ENCODE measurements around the gene MBL2. TPM values are rescaled to one million over a fixed set of nuclear protein-coding genes. Genes with fewer than 3 reads are reported as not detected.

MBL2 gene
- total RNA-seq, 2 donors from 2014 or later = not detected

DNA sequence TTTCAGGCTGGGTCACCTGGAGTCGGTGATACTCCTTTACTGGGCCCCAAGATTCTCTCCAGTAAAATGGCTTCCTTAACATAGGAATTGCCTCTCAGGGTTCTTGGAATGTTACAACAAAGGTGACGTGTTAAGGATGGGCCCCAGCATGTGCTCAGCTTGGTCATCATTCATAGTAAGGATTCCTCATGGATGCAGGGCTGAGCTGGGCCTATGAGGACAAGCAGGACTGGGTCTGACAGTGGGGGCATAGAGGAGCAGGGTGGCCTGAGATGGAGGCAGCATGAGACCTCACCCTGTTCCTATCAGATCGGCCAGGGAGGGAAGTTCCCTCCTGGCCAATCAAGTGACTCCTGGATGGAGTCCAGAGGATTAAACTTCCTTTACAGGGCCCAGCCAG, 12.8 kb upstream of the MBL2 start:
- no peaks in the 10 kb centered on the region for H3K4me1 ChIP-seq (ENCODE audit: control insufficient read depth in 1 of 2, low read depth in 2 of 2)
- TF ChIP-seq, protein P1, sequence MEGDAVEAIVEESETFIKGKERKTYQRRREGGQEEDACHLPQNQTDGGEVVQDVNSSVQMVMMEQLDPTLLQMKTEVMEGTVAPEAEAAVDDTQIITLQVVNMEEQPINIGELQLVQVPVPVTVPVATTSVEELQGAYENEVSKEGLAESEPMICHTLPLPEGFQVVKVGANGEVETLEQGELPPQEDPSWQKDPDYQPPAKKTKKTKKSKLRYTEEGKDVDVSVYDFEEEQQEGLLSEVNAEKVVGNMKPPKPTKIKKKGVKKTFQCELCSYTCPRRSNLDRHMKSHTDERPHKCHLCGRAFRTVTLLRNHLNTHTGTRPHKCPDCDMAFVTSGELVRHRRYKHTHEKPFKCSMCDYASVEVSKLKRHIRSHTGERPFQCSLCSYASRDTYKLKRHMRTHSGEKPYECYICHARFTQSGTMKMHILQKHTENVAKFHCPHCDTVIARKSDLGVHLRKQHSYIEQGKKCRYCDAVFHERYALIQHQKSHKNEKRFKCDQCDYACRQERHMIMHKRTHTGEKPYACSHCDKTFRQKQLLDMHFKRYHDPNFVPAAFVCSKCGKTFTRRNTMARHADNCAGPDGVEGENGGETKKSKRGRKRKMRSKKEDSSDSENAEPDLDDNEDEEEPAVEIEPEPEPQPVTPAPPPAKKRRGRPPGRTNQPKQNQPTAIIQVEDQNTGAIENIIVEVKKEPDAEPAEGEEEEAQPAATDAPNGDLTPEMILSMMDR (IDR thresholded peaks at IDR 0.05) = no peak
- no peak overlapping the region for H3K27ac ChIP-seq
- no peak overlapping the region for H3K4me3 ChIP-seq
- H3K27me3 ChIP-seq (replicated peaks; ENCODE audit: insufficient read depth) = no peaks in the 10 kb centered on the region
- H3K9me3 ChIP-seq = no peaks in the 10 kb centered on the region
- ATAC-seq (ENCODE audit: insufficient number of reproducible peaks, low FRiP score, low read depth) = no peak
- H3K36me3 ChIP-seq = no peaks in the 10 kb centered on the region
- DNase-seq (ENCODE audit: low spot score) = no peak

DNA sequence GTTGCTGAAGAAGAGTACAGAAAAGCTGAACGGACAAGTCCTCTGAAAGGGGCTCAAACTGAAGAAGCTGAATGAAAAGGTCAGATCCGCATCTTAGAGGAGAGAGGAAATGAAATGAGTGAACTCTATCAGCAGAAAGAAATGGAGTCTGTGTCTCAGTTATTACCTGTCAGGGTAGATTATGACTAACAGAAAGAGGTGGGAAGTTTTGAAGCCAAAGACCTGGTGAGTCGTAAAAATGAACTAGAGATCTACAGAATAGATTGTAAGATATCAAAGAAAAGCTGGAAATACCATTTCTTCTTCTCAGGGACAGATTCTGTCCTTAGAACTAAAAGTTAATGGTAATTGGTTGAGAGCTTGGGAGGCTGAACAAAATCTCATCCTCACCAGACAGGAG, 11.1 kb upstream of the MBL2 start:
- TF ChIP-seq, protein P1 (IDR thresholded peaks at IDR 0.05) = no peak
- Histone ChIP-seq H3K27me3 (replicated peaks; ENCODE audit: insufficient read depth) (no peaks in the 10 kb centered on the region), H3K36me3 (no peaks in the 10 kb centered on the region), H3K9me3 (no peaks in the 10 kb centered on the region), H3K4me3 (no peak overlapping the region), H3K4me1 (ENCODE audit: control insufficient read depth in 1 of 2, low read depth in 2 of 2) (no peaks in the 10 kb centered on the region), H3K27ac (no peak overlapping the region)
- ATAC-seq (ENCODE audit: insufficient number of reproducible peaks, low FRiP score, low read depth) (no peak), DNase-seq (ENCODE audit: low spot score) (no peak)

DNA sequence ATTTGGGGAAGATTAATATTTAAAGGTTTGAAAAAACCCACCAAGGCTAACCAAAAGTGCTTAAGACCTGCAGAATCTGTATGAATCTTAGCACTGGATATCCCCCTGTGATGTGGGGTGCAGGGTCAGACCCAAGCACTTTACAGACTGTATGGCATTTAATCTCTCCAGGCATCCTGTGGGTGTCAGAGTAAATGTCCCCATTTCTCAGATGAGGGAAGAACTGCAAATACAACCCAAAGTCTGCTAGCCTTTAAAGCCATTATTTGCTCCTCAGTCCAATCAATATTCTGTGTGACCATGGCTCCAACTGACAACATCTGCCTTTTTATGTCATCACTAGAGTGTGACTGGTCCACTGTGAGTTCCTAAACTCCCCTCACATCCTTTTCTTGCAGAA, 10.0 kb upstream of the MBL2 start:
- no peak for DNase-seq (ENCODE audit: low spot score)
- ATAC-seq (ENCODE audit: insufficient number of reproducible peaks, low FRiP score, low read depth) = no peak
- Histone ChIP-seq H3K4me3 (no peak overlapping the region), H3K9me3 (no peaks in the 10 kb centered on the region), H3K27me3 (replicated peaks; ENCODE audit: insufficient read depth) (no peaks in the 10 kb centered on the region), H3K4me1 (ENCODE audit: control insufficient read depth in 1 of 2, low read depth in 2 of 2) (no peaks in the 10 kb centered on the region), H3K27ac (no peak overlapping the region), H3K36me3 (no peaks in the 10 kb centered on the region)
- TF ChIP-seq, protein P1 (IDR thresholded peaks at IDR 0.05) = no peak

DNA sequence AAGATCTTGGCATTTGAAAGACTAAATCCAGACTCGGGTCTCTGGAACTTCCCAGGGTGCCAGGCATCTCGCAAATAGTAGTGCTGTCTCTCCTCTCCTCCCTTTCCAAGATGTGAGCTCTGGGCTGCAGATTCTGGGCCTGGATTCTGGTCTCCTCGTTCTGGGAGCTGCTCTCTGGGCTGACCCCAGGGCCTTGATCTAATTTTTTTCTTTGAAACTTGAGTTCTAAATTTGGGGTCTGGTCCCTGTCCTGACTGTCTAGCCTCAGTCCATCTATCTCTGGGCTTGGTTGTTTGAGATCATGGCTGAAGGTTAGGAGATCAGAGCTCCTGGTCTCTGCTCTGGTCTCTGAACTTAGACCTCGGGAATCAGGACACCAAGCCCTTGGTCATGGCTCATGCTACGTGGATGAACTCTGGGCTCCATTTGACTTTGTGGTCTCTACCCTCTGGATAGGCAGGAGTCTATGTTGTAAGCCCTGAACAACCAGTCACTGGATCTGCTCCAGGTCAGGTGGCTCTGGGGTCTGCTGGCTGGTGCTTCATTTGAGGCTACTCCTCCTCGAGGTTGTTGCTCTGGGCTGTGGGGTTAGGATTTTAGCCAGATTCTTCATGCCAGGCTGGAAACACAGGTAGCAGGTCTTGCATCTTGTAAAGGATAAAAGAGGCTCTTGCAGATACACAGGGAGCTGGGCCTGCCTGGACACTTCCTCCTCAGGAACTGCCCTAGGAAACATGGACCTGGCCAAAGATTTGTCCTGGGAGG, 8.0 kb upstream of the MBL2 start:
- TF ChIP-seq, protein P1 (IDR thresholded peaks at IDR 0.05) = no peak
- no peak overlapping the region for H3K27ac ChIP-seq
- H3K27me3 ChIP-seq (replicated peaks; ENCODE audit: insufficient read depth) = no peaks in the 10 kb centered on the region
- H3K4me1 ChIP-seq (ENCODE audit: control insufficient read depth in 1 of 2, low read depth in 2 of 2) = no peaks in the 10 kb centered on the region
- H3K9me3 ChIP-seq = no peaks in the 10 kb centered on the region
- no peak overlapping the region for H3K4me3 ChIP-seq
- no peaks in the 10 kb centered on the region for H3K36me3 ChIP-seq
- DNase-seq (ENCODE audit: low spot score) (no peak), ATAC-seq (ENCODE audit: insufficient number of reproducible peaks, low FRiP score, low read depth) (no peak)

DNA sequence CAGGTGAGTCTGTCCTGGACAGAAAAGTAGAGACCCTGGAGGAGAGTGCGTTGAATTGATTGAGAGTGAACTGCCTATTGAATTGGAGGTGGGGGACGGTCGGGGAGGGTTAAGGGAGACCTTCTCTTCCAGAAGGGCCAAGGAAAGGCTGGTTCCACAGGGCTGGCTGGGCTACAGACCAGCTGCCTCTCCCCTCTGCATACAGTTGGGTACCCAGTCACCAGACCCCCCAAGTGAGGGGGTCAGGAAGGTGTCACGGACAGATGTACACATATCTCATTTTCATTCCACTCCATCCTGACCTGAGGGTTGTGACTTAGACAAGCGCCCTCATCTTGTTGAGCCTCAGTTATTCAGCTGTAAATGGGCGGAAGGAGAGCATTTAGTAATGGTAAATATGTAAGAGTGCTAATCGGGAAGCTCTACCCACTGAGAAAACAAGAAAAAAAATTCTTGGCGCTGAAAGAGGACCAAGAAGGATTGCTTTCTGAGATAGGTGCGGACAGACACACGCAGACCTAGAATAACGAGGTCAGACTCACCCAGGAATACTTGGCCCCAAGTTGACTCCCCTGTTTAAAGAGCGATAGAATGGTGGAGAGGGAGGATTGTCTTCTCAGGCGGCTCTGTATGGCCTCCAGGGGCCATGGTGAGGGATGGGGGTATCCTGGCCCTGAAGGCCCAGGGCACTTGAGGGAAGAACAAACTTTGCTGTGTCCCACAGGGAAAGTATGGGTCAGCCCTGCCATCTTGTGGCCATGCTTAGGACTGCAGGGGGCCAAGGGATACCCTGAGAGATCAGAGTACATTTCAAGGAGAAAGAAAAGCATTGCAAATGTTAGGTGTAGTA, 7.2 kb upstream of the MBL2 start:
- TF ChIP-seq, protein P1 (IDR thresholded peaks at IDR 0.05) = peak; percentile 72
- H3K36me3 ChIP-seq = no peaks in the 10 kb centered on the region
- H3K27me3 ChIP-seq (replicated peaks; ENCODE audit: insufficient read depth) = no peaks in the 10 kb centered on the region
- H3K27ac ChIP-seq = no peak overlapping the region
- H3K9me3 ChIP-seq = no peaks in the 10 kb centered on the region
- ATAC-seq (ENCODE audit: insufficient number of reproducible peaks, low FRiP score, low read depth) = no peak
- no peak for DNase-seq (ENCODE audit: low spot score)
- H3K4me1 ChIP-seq (ENCODE audit: control insufficient read depth in 1 of 2, low read depth in 2 of 2) = no peaks in the 10 kb centered on the region
- H3K4me3 ChIP-seq = no peak overlapping the region
